Activated CD4-positive, alpha-beta T cell treated with anti-CD3 and anti-CD28 coated beads, Interleukin-10, Interleukin-2, amounts not matched to agents 100 ng/mL and 50 ng/mL, durations not matched to agents 16 hours and 8 hours (primary cell): Measurements from ENCODE around the gene EXOC1L.

ENCODE experiments used
- DNase-seq: peaks from one replicate; pipeline ENCODE4 v3.0.0-alpha.2; 2020

Gene EXOC1L

GRCh38 chr4:55884851-55885219, 65.2 kb downstream of the EXOC1L start:
- DNase-seq: no peak
